ENCODE results near the gene MOGAT3.
A peak's percentile ranks its signal among the peaks of the same experiment; 100 is the strongest.

MOGAT3 gene

DNA sequence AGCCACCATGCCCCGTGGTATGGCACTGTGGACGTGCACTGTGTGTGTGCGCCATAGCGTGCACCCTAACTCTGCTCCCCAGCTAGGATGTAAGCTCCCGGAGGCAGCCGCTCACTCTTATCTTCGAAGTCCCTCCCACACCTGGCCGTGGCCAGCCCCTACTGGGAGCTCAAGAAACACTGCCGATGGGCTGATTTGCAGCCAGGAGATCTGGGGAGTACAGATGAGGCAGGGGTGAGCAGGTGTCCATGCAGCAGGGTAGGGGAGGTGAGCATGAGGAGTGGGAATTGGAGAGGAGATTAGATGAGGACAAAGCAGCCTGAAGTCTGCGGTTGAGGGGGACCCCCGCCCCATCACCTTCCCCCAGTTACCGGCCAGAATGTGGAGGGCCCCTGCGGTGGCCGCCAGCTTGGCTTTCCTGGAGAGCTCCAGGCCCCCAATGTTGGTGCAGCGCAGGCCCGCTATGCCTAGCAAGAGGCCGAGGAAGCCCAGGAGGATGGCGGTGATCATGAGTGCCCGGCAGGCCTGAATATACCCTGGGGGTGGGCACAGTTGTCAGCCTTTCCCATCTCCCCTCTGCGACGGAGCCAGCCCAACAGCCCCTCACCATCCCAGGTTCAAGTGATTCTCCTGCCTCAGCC, 33.2 kb upstream of the MOGAT3 start:
- DNase-seq: no peak

DNA sequence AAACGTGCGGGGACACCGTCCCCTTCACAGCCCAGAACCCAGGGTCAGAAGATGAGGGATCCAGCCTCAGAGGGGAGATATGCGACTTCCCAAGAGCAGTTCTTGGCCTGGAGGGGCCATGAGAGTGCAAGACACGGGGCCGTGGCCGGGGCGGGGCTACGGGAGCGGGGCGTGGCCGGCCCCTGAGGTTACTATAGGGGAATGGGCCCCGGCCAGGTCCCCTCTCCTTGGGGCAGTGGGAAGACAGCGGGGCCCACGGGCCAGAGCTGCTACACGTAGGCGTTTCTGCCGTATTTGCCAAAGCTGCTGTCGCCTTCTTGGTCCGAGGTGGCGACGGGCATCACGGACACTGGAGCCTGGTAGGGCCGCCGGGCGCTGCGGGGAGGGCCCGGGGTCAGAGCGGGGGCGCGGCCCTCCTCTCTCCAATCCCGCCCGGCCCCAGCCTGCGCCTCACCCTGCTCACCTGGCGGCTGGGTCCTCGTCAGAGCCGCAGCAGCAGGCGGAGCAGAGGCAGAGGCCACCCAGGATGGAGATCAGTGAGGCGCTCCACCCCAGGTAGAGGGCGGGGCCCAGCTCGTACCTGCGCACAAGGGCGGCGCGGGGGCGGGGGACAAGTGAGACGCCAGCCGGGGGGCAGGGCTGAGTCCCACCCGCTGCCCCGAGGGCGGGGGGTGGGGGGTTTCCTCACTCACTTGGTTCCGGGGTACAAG, 31.5 kb upstream of the MOGAT3 start:
- peak; percentile 55 for DNase-seq

DNA sequence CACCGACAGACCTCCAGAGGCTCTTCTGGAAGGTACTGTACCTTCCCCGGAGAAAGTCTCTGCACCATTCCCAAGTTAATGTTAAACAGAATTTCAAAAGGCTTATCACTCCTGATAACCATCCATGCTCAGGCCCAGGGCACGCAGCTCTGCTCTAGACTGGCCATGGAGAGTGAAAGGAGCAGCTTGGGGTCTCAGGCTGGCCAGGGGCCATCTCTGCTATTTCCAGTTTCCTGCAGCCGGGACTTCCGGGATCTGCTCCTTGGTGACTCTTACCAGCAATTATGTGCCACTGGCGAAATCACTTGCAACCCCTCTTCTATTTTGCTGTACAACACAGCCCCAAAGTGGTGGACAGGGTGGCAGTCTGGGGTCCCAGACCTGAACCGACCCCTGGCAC, 30.8 kb upstream of the MOGAT3 start:
- no peak for DNase-seq

DNA sequence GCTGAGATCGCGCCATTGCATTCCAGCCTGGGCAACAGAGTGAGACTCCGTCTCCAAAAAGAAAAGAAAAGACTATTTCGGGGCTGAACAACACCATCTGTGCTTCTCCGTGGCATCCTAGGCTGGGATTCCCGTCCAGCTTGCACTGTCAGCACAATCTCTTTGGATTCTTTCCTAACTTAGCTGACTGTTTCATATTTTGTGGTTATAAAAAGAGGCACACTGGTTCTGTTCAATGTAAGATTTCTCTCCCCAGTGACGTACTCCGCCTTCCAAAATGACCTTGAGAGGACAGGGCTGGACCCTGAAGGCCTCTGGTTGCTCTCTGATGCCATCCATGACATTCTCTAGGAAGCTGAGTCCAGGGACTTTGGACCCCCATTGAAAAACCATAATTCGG, 25.9 kb upstream of the MOGAT3 start:
- DNase-seq: no peak

DNA sequence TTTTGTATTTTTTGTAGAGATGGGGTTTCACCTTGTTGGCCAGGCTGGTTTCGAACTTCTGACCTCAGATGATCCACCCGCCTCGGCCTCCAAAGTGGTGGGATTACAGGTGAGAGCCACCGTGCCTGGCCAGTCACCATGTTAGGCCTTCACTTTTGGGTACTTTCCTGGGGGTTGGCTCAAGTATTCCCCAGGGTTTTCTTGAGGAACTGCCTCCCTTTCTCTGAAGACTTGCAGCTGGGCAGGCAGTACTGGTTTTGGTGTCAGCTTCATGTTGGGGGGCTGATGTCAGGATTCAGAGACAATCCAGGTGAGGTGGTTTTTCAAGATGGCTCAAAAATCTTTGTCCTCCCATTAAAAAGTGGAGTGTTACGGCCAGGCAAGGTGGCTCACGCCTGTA, 24.8 kb upstream of the MOGAT3 start:
- DNase-seq: no peak

DNA sequence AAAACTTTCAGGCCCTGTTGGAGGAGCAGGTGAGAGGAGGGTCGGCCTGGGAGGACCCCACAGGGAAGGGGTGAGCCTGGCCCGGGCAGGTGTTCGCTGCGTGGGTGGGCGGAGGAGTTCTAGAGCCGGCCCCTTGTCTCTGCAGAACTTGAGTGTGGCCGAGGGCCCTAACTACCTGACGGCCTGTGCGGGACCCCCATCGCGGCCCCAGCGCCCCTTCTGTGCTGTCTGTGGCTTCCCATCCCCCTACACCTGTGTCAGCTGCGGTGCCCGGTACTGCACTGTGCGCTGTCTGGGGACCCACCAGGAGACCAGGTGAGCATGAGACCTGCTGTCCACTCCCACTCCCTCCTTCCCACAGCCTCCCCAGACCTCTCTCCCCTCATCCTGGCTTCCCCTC, 22.7 kb upstream of the MOGAT3 start:
- DNase-seq: no peak

DNA sequence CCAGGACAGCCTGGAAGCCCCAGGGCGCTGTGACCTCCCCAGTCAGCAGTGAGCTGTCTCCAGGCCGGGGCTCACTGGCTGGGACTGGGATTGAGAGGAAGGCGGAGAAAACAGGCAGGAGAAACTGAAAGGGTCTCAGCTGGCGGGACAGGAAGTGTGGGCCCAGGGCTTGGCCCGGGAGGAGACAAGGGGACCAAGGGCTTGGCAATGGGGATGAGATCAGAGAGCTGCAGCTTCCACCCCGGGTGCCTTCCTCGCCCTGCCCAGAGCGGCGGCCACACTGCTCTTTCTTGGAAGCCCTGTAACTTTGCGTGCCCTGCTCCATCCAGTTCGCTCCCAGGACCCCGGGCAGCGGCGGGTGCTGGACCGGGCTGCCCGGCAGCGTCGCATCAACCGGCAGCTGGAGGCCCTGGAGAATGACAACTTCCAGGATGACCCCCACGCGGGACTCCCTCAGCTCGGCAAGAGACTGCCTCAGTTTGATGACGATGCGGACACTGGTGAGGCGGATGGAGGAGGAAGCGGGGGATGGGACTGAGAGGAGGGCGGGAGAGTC, 21.5 kb upstream of the MOGAT3 start:
- no peak for DNase-seq

DNA sequence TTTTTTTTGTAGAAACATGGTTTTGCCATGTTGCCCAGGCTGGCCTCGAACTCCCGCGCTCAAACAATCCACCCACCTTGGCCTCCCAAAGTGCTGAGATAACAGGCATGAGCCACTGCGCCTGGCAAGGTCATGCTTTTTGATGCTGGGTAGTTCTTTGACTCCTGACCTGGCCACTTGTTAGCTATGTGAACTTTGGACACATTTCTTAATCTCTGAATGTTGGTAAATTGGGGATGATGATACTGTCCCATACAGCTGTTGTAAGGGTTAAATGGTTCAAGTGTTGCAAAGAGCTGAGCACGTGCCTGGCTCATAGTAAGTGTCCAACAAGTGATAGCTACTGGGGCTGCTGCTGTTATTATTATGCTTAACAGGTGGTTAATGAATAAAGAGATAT, 19.5 kb upstream of the MOGAT3 start:
- DNase-seq: no peak

DNA sequence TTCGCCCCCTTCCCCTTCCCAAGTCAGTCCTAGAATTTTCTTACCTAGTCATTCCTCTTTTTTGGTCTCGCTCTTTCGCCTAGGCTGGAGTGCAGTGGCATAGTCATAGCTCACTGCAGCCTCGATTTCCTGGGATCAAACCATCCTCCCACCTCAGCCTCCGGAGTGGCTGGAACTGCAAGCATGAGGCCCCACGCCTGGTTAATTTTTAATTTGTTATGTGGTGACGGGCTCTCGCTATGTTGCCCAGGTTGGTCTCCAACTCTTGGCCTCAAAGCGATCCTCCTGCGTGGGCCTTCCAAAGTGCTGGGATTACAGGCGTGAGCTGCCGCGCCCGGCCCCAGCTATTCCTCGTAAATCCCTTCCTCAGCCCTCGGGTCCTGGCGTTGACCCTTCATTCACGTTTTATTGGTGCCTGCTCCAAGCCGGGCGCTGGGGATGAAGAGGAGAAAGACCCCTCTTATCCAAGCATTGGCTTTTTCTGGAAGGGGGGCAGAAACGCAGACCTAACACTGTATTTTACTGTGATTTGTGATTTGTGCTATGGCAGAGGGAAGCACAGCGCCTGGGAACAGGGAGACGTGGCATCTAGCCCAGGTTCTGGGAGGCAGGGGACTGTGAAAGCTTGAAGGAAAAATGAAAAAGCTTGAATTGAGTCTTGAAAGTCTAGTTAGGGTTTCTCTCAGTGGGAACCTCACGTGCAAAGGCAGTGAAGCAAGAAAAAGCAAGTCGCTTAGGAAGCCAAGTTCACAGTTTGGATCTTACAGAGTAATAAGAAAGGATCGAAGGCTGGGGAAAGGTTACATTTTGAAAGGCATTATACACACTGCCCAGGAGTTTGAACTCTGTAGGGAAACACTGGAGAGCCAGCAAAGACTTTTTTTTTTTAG, 17.6 kb upstream of the MOGAT3 start:
- no peak for DNase-seq

DNA sequence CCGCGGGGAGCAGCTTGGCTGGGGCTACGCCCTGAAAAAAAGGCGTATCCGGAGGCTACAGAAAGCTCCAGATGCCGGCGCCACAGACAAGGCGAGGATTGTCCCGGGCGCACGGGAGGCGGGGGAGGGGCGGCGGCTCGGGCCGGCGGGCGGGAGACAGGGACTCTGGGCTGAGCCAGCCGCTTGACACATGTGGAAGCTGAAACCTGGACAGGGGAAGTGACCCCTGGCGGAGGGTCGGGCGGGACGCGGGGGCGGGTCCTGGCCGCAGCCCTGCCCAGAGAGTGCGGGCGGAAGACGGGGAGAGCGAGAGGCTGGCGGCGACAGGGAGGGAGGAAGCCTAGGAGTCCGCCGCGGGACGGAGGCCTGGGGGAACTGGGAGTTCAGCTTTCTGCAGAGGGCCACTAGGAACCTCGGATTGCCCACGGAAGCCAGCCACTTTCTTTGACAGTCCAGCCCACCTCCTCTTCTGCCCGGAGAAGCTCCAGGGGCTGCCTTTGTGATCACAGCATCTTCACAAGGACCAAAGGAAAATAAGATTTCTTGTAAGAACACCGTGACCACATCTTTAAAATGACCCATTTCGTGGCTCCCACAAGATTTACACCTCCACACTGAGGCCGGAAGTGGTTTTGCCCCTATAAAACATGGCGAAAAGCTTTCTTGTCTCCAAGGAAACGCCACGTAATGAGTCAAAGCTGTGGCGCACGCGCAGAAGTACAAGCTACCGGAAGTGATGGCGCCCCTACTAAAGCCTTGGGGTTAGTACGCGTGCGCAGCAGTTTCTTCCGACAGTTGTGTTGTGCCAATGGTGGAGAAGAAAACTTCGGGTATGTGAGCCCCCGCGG, 16.8 kb upstream of the MOGAT3 start, which contains the start of the genes PLOD3 and ZNHIT1:
Gene PLOD3, minus strand, starts transcription at position 194 of the 848 bp plus-strand sequence. CDS start 307 bp downstream, outside the sequence.
Gene ZNHIT1, plus strand, starts transcription at position 778 of the 848 bp plus-strand sequence. Its CDS starts 31 bp downstream, at position 809.
- peak; percentile 98 for DNase-seq

DNA sequence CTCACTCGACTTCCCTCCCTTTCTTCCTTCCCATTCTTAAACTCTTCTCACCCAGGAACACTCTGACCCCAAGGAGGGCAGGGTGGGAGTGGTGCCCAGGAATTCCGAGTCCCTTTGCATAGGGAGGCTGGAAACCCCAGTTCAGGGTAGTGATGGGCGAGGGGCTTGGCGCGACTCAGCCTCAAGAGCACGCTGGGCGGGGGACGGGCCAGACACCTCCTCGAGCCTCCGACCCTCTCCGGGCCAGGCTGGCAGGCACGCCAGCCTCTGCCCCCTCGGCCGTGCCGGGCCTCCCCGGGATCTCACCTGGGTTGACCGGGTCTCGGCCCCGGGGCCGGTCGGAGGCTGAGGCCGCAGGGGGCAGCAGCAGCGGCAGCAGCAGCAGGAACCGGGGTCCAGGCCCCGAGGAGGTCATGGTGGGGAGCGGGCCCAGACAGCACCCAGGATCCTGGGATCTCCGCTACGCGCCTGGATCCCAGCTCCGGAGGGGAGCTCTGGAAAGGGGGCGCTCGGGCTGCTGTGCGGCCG, 16.1 kb upstream of the MOGAT3 start:
- DNase-seq: no peak

DNA sequence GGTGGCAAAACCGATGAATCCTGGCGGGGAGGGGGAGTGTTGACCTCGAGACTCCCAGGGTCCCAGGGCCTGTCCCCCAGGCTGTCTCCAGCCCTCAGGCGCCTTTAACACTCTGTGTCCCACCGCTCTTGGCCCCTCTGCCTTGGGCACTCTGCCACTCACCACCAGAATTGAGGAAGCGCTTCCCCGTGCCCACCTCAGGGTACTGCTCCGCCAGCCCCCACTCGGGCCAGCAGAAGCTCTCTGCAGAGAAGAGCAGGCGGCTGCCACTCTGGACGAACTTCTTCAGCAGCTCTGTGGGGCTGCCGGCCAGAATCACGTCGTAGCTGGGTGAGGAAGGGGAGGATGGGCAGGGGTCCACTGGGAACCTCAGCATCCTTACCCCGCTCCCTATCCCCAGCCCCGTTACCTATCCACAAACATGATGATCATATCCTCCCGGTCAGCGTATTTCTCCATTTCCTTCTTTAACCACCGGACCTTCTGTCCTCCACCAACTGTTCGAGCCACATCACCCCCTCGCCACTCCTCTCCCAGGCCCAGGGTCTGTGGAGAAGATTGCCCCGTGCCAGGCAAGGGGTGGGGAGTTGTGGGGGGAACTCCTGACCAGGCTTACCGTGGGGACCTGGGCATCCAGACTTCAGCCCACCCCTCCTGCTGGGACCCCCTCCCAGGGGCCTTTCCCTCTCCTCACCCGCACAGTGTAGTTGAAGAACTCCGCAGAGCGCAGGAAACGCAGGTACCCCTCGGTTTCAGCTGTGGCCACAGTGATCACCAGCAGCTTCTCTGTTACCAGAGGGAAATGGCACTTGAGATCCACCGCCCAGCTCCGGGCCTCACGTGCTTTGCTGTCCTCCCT, 15.4 kb upstream of the MOGAT3 start:
- DNase-seq: peak; percentile 37

DNA sequence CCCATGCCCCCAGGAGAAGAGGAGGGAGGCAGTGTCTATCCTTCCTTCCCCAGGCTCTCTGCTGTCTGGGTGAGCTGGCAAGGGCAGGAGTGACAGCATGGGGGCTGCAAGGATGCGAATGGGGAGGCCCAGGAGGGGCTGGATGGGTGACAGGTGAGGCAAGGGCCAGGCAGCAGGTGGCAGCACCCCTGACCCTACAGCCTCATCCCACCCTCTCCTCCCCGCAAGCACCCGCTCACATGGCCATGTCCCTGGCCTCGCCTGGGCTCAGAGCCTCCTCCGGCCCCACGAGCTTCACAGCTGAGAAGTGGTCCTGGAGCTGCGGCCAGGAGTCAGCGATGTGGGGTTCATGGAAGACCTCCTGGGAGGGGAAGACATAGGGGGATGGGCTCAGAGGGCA, 11.2 kb upstream of the MOGAT3 start:
- DNase-seq: no peak

DNA sequence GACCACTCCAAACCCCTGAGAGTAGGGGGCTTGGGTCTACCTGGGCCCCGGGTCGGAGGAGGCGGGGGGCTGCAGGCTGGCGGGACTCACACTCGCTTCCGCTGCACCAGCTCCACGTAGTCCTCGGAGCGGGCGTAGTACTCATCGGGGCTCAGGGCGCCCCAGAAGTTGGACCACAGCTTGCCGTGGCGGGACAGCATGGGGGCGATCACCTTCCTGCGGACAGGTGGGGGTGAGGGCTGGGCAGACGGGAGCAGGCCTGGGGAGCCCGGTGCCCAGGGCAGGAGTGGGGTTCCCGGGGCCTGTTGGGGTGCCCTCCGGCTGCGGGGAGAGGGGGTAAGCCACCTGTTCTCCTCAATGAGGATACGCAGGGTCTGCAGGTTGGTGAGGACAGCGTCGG, 10.7 kb upstream of the MOGAT3 start:
- DNase-seq: no peak

DNA sequence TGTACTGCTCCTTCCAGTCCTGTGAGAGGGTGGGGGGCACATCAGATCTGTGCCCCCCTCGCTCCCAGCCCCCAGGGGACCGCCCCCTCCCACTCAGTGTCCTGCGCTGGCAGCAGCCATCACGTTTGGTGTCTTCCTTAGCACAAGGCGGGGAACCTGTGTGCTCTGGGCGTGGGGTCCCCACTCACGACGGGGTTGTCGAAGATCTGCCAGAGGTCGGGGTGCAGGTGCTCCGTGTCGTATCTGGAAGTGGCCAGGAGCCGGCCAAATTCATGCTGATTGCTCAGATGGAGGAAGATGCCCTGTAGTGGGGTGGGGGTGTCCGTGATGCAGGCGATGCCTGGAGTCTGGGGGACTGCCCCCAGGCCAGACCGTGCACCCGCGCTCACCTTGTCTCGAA, 9.3 kb upstream of the MOGAT3 start:
- no peak for DNase-seq

DNA sequence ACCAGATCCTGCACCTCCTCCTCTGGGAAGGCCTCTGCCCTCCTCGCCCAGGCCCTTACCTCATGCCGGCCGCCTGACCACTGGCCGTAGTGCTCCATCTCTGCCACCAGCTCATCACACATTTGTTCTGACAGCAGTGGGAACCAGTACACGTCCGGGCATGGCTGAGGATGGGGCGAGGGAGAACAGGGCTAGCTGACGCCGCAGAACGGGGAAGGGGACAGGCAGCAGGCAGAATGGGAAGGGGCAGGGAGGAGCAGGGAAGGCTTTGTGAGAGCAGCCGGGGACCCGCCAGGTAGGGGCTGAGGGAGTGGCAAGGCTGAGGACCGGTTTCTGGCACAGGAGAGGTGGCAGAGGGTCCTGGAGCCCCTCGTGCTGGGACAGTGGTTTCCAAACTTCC, 8.0 kb upstream of the MOGAT3 start:
- DNase-seq: no peak

DNA sequence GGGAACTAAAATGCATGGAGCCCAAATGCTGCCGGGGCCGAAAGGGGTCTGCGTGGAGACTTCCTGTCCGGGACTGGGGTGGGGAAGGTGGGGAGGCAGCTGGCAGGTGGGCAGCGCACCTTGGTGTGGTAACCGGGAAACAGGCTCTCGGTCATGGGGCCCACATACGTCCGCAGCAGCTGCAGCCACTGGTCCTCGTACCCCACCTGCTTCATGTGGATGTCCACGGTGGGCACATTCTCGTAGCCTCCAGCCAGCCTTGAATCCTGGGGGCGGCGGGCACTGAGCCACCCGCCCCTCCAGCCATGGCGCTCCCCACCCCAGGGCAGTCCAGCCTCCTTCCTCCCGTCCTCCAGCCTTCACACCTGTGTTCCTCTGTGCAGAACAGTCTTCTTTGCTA, 6.6 kb upstream of the MOGAT3 start:
- DNase-seq: no peak

DNA sequence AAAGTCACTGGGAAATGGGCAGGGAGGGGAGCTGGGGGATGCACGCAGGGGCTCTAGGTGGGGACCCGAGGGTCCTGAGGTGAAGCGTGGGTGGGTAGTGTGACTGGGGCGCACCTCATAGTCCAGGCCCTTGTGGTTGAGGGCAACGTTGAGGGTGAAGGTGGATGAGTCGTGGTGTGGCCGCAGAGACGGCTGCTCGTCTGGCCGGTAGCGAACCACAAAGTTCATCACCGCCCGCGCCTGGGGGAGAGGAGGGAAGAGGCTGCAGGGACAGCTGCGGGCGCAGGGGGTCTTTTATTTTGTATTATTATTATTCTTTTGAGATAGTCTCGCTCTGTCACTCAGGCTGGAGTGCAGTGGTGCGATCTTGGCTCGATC, 5.8 kb upstream of the MOGAT3 start:
- DNase-seq: no peak

DNA sequence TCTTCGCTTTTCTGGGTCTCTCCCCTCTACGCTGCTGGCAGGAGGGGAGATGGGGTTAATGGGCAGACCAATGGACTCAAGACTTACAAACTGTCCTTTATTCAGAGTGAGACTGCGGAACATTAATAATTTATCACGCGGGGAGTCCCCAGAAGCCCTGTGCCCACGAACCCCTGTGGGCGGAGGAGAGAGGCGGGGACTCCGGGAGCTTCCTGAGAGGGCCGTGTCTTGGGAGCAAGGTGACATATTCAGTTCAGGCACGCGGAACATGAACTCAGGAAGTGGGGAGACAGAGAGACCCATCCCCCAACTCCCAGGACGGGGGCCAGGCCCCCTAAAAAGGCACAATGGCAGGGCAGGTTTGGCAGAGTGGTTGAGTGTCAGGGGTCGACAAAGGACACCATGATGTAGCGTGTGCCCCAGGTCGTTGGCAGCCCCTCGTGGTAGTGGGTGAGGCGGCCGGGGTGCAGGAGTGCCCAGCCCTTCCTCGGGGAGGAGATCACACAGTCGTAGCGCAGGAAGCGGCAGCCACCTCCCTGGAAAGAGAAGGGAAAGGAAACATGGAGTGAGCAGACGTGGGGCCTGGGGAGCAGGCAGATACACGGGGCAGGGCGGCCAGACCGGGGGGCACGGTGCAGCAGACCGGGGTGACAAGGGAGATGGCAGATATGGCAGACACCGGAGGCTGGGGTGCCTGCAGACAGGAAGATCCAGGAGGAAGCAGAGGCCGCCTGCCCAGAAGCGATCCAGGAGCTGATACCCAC, 5.2 kb upstream of the MOGAT3 start:
- no peak for DNase-seq
